Thyroid gland (tissue), 4 donors: Measurements from ENCODE around the gene PTPRB.

ENCODE experiments used
- POLR2A ChIP-seq, 2 donors: fragments of 450-650 bp; IDR thresholded peaks; one replicate each; pipeline ENCODE4 v1.6.1; 2017; ENCODE audit warnings: antibody characterized with exemption in 2 of 2, mild to moderate bottlenecking in 2 of 2, moderate library complexity in 1 of 2
- TF ChIP-seq, protein P1 (sequence below), 6 experiments: fragments of 200-600 bp in 3 of 6; fragments of 450-650 bp in 3 of 6; sonication (generic) in 3 of 6; IDR thresholded peaks; one replicate each; pipeline ENCODE4 v1.5.1; 2016 to 2019; ENCODE audit warnings: antibody characterized with exemption in 6 of 6, mild to moderate bottlenecking in 2 of 6, inconsistent platforms in 1 of 6, moderate library complexity in 1 of 6

DNA sequence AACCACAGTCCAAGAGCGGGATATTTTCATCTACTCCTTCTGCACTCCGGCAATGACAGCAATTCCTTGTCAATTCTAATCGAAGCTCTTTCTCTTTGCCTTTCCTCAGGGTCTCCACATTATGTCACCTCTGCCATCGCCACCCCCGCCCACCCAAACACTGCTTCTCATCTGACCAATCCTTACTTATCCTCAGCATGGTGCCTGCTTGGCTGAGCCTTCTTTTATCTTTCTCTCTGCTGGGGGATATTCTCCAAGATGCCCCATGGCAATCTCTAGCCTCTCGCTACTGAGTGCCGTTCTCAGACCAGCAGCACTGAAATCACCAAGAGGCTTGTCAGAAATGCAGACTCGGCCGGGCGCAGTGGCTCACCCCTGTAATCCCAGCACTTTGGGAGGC, 100.6 kb downstream of the PTPRB start:
- TF ChIP-seq, protein P1, sequence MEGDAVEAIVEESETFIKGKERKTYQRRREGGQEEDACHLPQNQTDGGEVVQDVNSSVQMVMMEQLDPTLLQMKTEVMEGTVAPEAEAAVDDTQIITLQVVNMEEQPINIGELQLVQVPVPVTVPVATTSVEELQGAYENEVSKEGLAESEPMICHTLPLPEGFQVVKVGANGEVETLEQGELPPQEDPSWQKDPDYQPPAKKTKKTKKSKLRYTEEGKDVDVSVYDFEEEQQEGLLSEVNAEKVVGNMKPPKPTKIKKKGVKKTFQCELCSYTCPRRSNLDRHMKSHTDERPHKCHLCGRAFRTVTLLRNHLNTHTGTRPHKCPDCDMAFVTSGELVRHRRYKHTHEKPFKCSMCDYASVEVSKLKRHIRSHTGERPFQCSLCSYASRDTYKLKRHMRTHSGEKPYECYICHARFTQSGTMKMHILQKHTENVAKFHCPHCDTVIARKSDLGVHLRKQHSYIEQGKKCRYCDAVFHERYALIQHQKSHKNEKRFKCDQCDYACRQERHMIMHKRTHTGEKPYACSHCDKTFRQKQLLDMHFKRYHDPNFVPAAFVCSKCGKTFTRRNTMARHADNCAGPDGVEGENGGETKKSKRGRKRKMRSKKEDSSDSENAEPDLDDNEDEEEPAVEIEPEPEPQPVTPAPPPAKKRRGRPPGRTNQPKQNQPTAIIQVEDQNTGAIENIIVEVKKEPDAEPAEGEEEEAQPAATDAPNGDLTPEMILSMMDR (IDR thresholded peaks at IDR 0.05) = no peak
- TF ChIP-seq POLR2A (IDR thresholded peaks at IDR 0.05) = no peak
